Erythroblast (primary cell): ENCODE results near the gene SPDYE2.
"Not testable (repeated sequence)": the region's sequence is repeated elsewhere in the genome, so short reads cannot be mapped to it uniquely, and the experiment has no call there.

ENCODE experiments used
- GATA1 ChIP-seq: IDR thresholded peaks from 2 replicates; pipeline ENCODE4 v1.6.1; 2011; ENCODE audit warnings: low read depth, mild to moderate bottlenecking, control low read depth, low read length, moderate library complexity
- POLR2A ChIP-seq: IDR thresholded peaks from 2 replicates; pipeline ENCODE4 v1.6.1; 2011; ENCODE audit warnings: mild to moderate bottlenecking, low read length

- TF ChIP-seq POLR2A, GATA1: not testable (repeated sequence)
Observed at GRCh38 chr7:102535062-102535615, 15.9 kb upstream of the SPDYE2 start.
